ENCODE results near the gene SLC25A10. TPM values are rescaled to one million over a fixed set of nuclear protein-coding genes. Genes with fewer than 3 reads are reported as not detected.

SLC25A10 gene
- total and polyA plus RNA-seq, 2 of the 4 experiments (the other 2 are of a cell fraction) = 14.9 to 19.0 TPM

DNA sequence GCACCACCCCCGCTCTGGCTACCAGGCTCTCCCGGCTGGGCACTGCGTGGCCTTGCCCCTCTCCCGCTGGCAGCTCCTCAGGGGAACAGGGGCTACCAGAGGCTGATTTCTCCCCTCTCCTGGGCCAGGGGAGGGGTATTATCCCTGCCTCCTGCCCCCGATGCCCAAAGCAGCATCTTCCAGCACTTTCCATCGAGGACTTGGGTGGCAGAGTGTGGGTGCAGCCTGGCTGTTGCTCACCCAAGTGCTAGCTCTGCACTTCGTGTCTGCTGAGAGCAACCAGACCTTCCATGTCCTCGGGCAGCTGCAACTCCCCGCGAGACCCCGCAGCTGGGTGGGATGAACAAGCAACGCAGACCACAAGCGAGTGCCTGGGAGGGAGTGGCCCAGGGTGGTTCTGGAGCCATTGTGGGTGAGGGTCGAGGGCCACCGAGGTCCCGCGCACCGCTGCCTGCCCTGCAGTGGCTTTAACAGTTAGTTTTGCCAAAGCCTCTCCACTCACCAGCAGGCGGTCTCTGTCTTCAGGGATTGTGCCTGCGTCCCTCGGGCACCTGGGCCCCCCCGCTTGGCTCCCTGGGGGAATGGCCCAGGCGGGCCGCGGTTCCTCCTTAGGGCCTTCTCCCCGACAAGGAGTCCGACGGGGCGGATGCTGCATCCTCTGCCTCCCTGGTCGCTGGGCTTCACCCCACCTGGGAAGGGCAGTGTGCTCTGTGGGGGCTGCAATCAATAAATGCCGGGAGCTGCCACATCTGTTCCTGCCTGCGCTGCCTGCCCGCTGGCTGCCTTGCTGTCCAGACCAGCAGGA, 8.4 kb downstream of the SLC25A10 start:
- Histone ChIP-seq H4K91ac (ENCODE audit: insufficient read depth, low read depth, low read length) (no peak overlapping the region), H4K20me1 (ENCODE audit: insufficient read depth, low read length) (no peaks in the 10 kb centered on the region), H3K4me1 (ENCODE audit: control insufficient read depth, insufficient read depth, low read length) (no peaks in the 10 kb centered on the region), H3K27ac (ENCODE audit: insufficient read depth, low read length) (no peak overlapping the region), H3K27me3 (ENCODE audit: control insufficient read depth, insufficient read depth, low read length) (no peaks in the 10 kb centered on the region), H3K56ac (ENCODE audit: extremely low read depth, insufficient read depth, low read length) (no peak overlapping the region), H3K9me1 (ENCODE audit: insufficient read depth, low read length) (no peaks in the 10 kb centered on the region), H3K79me1 (ENCODE audit: low read depth in 1 of 2, low read length in 2 of 2) (no peaks in the 10 kb centered on the region), H3K4ac (ENCODE audit: low read depth, low read length) (no peak overlapping the region), H2BK15ac (ENCODE audit: low read depth, low read length) (no peak overlapping the region), H2AK5ac (ENCODE audit: low read depth, low read length) (no peak overlapping the region), H3K14ac (replicated peaks; ENCODE audit: low read depth, low read length) (no peak overlapping the region), H3K23ac (ENCODE audit: low read depth, low read length) (no peak overlapping the region), H4K8ac (ENCODE audit: low read depth in 2 of 2, low read length in 2 of 2) (no peak overlapping the region), H3K9me3 (ENCODE audit: control insufficient read depth, insufficient read depth, low read length) (no peaks in the 10 kb centered on the region), H3K18ac (ENCODE audit: low read depth, low read length) (no peak overlapping the region), H3K4me3 (ENCODE audit: insufficient read depth, low read depth, low read length) (no peak overlapping the region), H3K4me2 (ENCODE audit: low read depth, low read length) (no peak overlapping the region), H3K9ac (ENCODE audit: low read depth, low read length) (no peak overlapping the region), H2BK5ac (ENCODE audit: low read depth, low read length, poor library complexity, severe bottlenecking) (no peak overlapping the region), H2AK9ac (replicated peaks; ENCODE audit: low read depth, low read length, poor library complexity) (no peak overlapping the region), H3K36me3 (ENCODE audit: control insufficient read depth, insufficient read depth, low read length) (peaks cover 2% of the 10 kb centered on the region; the same call in 1 of the 2 replicates), H2AFZ (replicated peaks; ENCODE audit: low read length, poor library complexity) (no peak overlapping the region), H2BK120ac (ENCODE audit: low read depth, low read length) (no peak overlapping the region), H2BK20ac (ENCODE audit: low read depth, low read length) (no peak overlapping the region), H4K5ac (ENCODE audit: low read depth, low read length) (no peak overlapping the region)
- 81% methylated on average over 21 of the region's 33 CpGs; no CpG with 5 or more reads in 1 of the 2 experiments for WGBS, 2 experiments (ENCODE audit: extremely low coverage in 2 of 2, insufficient read length in 1 of 2)
- CTCF ChIA-PET = no interaction called here
- no peak for ATAC-seq (ENCODE audit: low read depth)
- no peak for TF ChIP-seq MXI1 (IDR thresholded peaks at IDR 0.05; ENCODE audit: borderline replicate concordance, low read depth, low read length)
- no peak for TF ChIP-seq RCOR1 (IDR thresholded peaks at IDR 0.05; ENCODE audit: insufficient replicate concordance, low read length)
- no peak for TF ChIP-seq MAZ (IDR thresholded peaks at IDR 0.05; ENCODE audit: borderline replicate concordance, low read depth, low read length)
- no peak for TF ChIP-seq CEBPB (IDR thresholded peaks at IDR 0.05; ENCODE audit: low read depth, low read length)
- no peak for TF ChIP-seq CTCF (conservative IDR thresholded peaks at IDR 0.05; ENCODE audit: low read depth, low read length)
- TF ChIP-seq RAD21 (IDR thresholded peaks at IDR 0.05; ENCODE audit: low read length) = no peak
- TF ChIP-seq BHLHE40 (IDR thresholded peaks at IDR 0.05; ENCODE audit: low read depth, low read length) = no peak
- TF ChIP-seq CHD1 (IDR thresholded peaks at IDR 0.05; ENCODE audit: low read depth, low read length) = no peak
- no peak for TF ChIP-seq RFX5 (IDR thresholded peaks at IDR 0.05; ENCODE audit: low read depth, low read length)
- TF ChIP-seq FOS (IDR thresholded peaks at IDR 0.05; ENCODE audit: low read depth, low read length) = no peak
- TF ChIP-seq SMC3 (IDR thresholded peaks at IDR 0.05; ENCODE audit: low read depth, low read length) = no peak
- no peak for TF ChIP-seq ELK1 (IDR thresholded peaks at IDR 0.05; ENCODE audit: borderline replicate concordance, low read depth, low read length)
- TF ChIP-seq NFE2L2 (IDR thresholded peaks at IDR 0.05; ENCODE audit: low read depth, low read length) = no peak
- TF ChIP-seq MAFK (IDR thresholded peaks at IDR 0.05; ENCODE audit: low read depth, low read length) = no peak
- no peak for TF ChIP-seq POLR2A (IDR thresholded peaks at IDR 0.05; ENCODE audit: low read depth, low read length)
- TF ChIP-seq, protein P1, sequence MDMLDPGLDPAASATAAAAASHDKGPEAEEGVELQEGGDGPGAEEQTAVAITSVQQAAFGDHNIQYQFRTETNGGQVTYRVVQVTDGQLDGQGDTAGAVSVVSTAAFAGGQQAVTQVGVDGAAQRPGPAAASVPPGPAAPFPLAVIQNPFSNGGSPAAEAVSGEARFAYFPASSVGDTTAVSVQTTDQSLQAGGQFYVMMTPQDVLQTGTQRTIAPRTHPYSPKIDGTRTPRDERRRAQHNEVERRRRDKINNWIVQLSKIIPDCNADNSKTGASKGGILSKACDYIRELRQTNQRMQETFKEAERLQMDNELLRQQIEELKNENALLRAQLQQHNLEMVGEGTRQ (IDR thresholded peaks at IDR 0.05; ENCODE audit: low read depth, low read length) = no peak
- BruUV-seq (replicated peaks) = no TSS peak
- no peak for DNase-seq
- intact Hi-C loops (cut with micrococcal nuclease) = no loop called here
- dilution Hi-C loops (cut with HindIII; ENCODE audit: low sequenced_read_pairs, unreplicated experiment) = no loop called here
- POLR2A ChIA-PET (ENCODE audit: unreplicated experiment) = no interaction called here
- in situ Hi-C loops (cut with MboI; ENCODE audit: low sequenced_read_pairs) = no loop called here

Measured in IMR-90 (cell line).